ENCODE data around the gene RAB20.
"Not testable (repeated sequence)": the region's sequence is repeated elsewhere in the genome, so short reads cannot be mapped to it uniquely, and the experiment has no call there.

Gene RAB20

DNA sequence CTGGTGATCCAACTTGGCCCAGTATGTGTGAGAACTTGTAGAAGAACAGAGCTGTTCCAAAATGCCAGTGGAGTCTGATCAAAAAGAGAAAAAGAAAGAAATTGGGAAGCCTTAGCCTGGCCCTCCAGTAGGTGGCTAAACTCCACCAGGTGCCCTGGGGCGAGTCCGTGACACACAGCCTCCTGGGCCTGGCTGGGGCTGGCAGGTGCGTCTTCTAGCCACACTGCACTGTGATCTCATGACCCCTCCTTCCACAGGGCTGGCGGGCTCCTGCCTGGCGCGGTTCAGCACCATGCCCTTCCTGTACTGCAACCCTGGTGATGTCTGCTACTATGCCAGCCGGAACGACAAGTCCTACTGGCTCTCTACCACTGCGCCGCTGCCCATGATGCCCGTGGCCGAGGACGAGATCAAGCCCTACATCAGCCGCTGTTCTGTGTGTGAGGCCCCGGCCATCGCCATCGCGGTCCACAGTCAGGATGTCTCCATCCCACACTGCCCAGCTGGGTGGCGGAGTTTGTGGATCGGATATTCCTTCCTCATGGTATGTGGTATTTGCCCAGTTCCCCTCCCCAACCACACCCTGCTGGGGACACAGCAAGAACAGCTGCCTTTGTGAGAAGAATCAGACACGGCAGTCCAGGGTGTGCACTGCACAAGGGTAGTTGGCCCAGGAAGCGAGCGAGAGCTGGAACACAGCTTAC is 53.7 kb downstream of the RAB20 start:
- no peak for FAIRE-seq

DNA sequence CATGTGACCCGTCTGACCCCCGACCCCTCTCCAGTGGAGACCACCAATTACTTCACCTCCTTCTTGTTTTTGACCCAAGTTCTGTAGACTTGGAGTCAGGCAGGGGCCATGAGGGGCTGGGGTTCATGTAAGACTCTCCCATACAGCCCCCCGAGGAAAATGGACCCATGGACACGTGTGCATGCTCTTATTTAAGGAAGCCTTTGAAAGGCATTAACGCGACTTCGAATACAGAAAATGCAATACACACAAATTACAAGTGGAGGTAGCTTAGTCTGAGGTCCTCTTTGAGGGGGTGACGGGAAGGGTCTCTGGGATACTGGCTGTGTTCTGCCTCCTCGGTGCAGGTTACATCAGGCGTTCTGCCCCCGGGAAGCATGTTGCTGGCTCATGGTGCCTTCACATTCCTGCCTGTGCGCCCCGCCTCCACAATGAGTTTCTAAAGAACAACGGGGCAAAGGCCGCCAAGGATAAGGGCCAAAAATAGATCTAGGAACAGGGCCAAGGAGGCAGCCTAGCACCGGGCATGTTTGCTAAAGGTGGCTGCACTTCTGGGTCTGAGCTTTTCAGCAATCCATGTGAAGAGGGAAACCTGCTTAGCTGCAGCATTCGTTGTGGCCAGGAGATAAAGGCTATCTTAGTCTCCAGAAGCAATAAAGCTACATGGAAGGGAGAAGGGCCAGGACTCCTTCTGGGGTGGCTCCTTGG is 54.5 kb downstream of the RAB20 start:
- no peak for FAIRE-seq

DNA sequence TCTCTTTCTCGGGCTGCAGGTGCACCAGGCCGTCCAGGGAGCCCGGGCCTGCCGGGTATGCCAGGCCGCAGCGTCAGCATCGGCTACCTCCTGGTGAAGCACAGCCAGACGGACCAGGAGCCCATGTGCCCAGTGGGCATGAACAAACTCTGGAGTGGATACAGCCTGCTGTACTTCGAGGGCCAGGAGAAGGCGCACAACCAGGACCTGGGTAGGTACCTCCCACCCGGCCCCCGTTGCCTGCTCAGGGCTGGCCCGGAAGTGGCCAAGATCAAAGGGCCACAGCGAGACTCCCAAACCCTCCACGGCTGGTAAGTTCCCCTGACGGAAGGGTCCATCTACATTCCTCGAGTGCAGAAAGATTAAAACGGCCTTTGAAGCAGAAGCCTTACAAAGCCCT is 55.1 kb downstream of the RAB20 start:
- no peak for FAIRE-seq

DNA sequence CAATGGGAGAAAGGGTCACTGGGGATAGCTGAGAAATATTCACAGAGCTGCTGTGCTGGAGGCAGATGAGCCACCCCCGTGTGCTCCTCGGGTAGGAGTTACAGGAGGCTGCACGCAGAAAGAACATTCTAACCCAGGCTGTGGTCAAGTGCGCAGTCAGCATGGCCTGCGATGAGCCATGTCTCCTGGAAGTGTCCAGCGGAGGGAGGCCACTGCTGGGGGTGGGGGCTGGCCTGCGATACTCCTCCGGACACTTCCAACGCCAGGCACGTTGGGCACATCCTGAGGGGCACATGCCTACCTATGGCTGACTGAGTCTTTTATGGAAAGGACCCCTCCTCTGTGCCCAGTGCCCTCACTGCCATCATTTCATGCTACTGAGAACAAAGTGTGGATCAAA is 55.9 kb downstream of the RAB20 start:
- no peak for FAIRE-seq

DNA sequence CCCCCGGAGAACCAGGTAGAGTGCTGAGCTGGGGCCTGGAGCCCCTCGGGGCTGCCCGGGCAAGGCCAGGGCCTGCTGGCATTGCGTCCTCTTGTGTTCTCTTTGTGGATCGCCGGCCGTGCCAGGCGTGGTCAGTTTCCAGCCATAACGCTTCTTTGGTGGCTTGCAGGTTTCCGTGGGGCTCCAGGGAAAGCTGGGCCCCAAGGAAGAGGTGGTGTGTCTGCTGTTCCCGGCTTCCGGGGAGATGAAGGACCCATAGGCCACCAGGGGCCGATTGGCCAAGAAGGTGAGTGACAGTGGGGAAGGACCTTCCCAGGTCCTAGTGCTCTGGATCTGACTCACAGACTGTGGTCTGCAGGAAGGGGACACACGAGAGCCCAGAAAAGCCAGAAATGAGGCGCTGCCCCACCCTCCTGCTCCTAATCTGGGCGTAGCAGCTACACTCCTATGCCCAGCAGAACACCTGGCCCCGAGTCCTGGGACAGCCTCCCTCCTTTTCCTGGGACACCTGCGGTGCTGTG is 57.5 kb downstream of the RAB20 start:
- FAIRE-seq: no peak

- no peak for FAIRE-seq
These were observed 58.3 kb downstream of the RAB20 start for GRCh38 chr13:110503037-110503901.

DNA sequence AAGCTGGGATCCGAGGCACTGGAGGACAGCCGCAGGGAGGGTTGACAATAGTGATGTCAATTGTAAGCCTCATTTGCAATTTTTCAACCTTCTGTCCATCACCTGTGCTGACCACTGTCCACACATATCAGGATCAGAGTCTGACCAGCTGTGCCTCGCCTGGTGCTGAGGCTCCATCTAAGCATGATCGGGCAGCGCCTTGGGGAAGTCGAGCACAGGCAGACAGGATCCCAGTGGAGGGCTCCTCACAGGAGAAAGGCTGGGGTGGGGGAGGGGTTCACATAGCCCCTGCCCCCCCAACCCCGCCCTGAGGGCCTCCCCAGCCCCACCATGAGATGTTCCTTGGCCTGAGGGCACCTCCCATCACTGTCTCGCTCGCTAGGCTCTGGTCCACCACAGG is 60.3 kb downstream of the RAB20 start:
- no peak for FAIRE-seq

GRCh38 chr13:110500341-110500740 is 61.2 kb downstream of the RAB20 start:
- no peak for FAIRE-seq

DNA sequence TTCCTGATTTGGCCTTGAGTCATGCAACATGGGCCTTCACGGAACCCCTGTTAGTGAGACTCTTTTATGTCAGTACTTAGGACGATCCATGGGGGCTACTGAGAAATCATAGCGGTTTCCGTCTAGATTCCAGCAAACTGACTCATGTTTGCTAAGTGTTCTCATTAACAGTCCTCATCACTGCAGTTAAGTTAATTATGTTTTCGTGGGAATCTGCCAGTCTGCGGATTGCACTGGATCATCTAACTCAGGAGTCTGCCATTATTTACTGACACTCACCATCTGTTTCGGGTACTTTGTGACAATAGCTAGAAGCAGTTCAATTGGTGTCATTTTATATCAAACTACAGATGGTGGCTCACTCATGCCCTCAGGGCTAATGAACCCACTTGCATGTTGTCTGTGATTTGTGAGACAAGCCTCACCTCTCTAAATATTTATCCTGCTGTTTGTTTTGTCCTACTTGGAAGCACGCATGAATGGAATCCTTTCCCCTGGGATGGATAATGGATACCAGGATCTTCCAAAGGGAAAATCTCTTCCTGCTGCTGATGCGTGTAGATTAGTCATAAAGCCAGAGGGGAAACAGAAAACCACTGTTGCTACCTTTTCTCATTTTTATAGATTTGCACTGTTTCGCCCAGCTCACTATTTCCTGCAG is 61.8 kb downstream of the RAB20 start:
- no peak for FAIRE-seq

GRCh38 chr13:110498765-110499164 is 62.8 kb downstream of the RAB20 start:
- no peak for FAIRE-seq

DNA sequence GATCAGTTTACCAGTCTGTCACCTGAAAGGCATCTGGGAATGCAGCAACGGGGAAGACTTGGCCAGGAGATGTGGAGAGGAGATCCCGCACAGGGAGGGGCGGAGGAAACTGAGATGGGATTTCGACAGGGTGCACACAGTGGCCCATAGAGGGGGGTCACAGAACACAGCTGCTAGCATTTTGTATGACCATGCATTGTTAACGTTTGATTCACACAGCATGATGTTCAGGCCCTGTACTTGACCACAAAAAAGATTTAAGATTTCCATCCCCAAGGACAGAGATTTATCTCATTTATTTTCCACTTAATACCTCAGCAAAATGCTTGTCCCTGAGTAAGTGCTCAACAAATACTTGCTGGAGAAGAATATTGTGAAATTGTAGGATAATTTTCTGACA is 63.2 kb downstream of the RAB20 start:
- FAIRE-seq: no peak

DNA sequence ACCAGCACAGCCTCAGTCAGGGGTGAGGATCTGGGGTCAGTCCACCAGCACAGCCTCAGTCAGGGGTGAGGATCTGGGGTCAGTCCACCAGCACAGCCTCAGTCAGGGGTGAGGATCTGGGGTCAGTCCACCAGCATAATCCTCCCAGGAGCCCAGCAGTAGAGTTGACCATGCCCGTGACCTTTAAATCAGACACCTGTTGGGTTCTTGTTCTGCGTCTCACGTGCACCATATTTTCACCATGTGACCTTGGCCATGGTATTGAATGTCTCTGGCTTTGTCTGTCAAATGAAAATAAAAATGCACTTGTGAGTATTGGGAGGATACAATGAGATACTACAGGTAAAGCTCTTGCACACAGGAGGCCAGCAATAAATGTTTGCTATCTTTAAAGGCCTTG is 63.6 kb downstream of the RAB20 start:
- FAIRE-seq: not testable (repeated sequence)

GRCh38 chr13:110497003-110497402 is 64.5 kb downstream of the RAB20 start:
- no peak for FAIRE-seq

GRCh38 chr13:110496281-110496680 is 65.2 kb downstream of the RAB20 start:
- FAIRE-seq: no peak

DNA sequence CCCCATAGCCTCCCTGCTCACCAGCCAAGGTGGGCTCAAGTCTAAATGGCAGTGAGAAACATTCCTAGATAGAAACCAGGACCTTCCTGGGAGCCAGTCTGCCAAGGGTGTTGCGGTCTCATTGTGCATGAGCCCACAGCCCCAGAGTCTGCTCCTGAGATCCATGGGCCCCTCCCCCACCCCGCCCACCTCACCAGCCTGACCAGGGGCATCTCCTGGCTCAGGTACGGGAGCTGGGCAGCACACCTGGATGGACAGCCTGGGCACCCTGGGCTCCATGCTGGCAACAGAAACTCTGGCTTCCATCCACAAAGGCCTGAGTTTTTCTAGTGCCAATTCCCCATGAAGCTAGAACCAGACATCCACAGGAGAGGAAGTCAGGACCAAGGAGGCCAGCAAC is 65.6 kb downstream of the RAB20 start:
- no peak for FAIRE-seq

- no peak for FAIRE-seq
These were observed 66.1 kb downstream of the RAB20 start for GRCh38 chr13:110495376-110495775.

DNA sequence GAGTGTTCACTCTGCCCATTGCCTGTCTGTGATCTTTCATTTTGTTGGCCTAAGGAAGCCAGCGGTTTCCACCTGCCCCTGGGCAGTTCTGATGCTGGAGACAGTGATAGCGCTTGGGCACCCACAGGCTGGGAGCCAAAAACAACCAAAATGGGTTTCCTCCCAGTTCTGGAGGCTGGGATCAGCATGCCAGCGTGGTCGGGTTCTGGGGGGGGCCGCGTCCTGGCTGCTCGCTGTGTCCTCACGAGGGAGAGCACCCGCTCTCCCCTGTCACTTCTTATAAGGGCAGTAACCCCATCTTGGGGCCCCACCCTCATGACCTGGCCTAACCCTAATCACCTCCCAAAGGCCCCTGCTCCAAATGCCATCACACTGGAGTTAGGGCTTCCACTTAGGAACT is 67.9 kb downstream of the RAB20 start:
- no peak for FAIRE-seq

GRCh38 chr13:110492679-110493593 is 68.6 kb downstream of the RAB20 start:
- no peak for FAIRE-seq

DNA sequence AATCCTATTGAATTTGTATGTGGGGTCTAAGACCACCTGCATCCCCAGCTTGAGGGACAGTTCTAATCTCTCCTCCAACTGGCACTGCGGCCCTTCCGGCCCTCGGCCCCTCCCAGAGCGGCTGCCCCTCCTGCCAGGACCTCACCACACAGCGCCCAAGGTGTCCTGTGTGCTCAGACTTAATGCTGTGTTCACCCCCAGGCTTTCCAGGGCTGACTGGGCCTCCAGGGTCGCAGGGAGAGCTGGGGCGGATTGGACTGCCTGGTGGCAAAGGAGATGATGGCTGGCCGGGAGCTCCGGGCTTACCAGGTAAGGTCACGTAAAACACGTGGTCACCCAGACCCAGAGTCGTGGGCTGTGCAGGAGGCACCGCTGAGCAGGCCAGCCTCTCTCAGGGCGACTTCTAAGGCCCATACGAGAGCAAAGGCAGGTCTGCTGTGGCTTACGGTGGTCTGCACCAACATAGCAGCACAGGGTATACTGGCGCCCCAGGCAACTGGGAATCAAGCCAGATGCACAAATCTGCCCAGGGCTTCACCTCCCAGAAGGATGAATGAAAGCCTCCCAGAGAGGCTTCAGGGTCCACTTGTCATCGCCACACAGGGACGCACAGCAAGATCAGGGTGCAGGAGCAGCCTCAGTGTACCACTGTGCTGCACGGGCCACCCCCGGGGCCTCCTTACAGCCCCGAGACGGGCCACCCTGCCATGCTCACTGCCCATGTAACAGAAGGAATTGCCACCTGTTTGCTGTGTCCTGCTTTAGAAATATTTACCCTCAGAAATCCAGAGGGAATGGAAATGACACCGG is 69.4 kb downstream of the RAB20 start:
- FAIRE-seq: no peak

DNA sequence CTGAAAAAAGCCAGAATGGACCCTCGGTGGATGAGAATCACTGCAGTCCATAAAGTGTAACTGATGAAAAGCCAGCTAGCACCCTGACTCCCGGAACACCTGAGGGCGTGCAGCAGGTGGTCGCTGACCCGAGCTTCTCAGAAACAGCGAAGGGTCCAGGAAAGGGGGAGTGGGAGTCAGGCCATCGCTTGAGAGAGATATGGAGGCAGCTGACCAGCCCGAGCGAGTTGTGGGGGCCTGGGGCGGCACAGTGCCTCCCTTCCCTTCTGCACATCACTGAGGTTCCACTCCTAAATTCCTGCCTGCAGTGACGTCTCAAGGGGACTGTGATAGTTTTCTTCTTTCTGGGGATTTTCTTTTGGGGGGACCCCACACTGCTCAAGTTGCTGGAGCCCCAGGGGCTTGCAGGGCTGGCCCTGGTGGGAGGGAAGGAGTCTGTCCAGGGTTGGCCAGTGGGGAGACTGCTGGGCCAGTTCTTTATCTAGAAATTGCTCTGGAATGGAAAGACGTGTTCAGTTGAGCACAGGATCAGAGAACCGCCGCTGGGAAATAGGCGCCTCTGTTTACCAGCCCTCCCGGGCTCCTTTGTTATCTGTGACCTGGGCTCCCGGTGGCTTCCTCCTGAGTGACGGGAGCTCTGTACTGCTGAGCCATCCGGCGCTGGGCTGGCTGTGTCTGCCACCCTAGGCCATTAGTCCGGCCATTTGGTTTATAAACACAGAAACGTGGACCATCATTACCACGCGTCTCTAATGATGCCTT is 71.3 kb downstream of the RAB20 start:
- no peak for FAIRE-seq
